Esophagus squamous epithelium (tissue), 5 donors: ENCODE measurements around the gene ZGLP1. TPM values are rescaled to one million over a fixed set of nuclear protein-coding genes. Genes with fewer than 3 reads are reported as not detected.
"Not testable (repeated sequence)": the region's sequence is repeated elsewhere in the genome, so short reads cannot be mapped to it uniquely, and the experiment has no call there.

Experiments used
- DNase-seq: peaks from one replicate; lab custom pipeline; 2025; lab: John Stamatoyannopoulos, UW
- H3K27ac ChIP-seq, 4 donors: fragments of 200-600 bp; sonication (generic); one replicate each; pipeline ENCODE4 v1.5.1; 2016 to 2019; ENCODE audit warnings: mild to moderate bottlenecking in 1 of 4
- H3K27me3 ChIP-seq, 4 donors: fragments of 200-600 bp; sonication (generic); 1 replicate in 3 of 4; 2 replicates in 1 of 4; pipeline versions ENCODE4 v1.5.1 to v1.6.0; 2017 to 2021; ENCODE audit warnings: antibody characterized with exemption in 1 of 4
- H3K36me3 ChIP-seq, 3 donors: fragments of 200-600 bp; sonication (generic); one replicate each; pipeline ENCODE4 v1.5.1; 2016 to 2019
- H3K4me1 ChIP-seq, 3 donors: fragments of 200-600 bp; sonication (generic); one replicate each; pipeline ENCODE4 v1.5.1; 2017 to 2019
- H3K4me3 ChIP-seq, 4 donors: fragments of 200-600 bp; sonication (generic); 1 replicate in 3 of 4; 2 replicates in 1 of 4; pipeline ENCODE4 v1.5.1; 2016 to 2019; ENCODE audit warnings: mild to moderate bottlenecking in 2 of 4, moderate library complexity in 1 of 4
- H3K9me3 ChIP-seq, 3 donors: fragments of 200-600 bp; sonication (generic); one replicate each; pipeline ENCODE4 v1.5.1; 2016 to 2019
- CTCF ChIP-seq, 6 experiments: fragments of 450-650 bp in 4 of 6; fragments of 200-600 bp in 2 of 6; sonication (generic) in 2 of 6; IDR thresholded peaks; one replicate each; pipeline ENCODE4 v1.5.1; 2016 to 2019; ENCODE audit warnings: antibody characterized with exemption in 6 of 6, mild to moderate bottlenecking in 4 of 6, moderate library complexity in 4 of 6
- POLR2A ChIP-seq, 4 donors: fragments of 450-650 bp; IDR thresholded peaks; one replicate each; pipeline ENCODE4 v1.6.1; 2017; ENCODE audit warnings: antibody characterized with exemption in 4 of 4, mild to moderate bottlenecking in 4 of 4, moderate library complexity in 3 of 4
- WGBS, 2 donors: methylation state at CpG; one replicate each; pipeline ENCODE4 v1.1.5; 2018; 5-methylcytosine and 5-hydroxymethylcytosine counted together
- intact Hi-C: fragments of 100-400 bp; cut with DNase I; formaldehyde crosslinking; loops from one replicate; pipeline ENCODE4 v1.15.0; 2022
- total RNA-seq, 4 donors: library from RNA; depleted of rRNA; stranded (reverse); fragments of >200 nt; gene quantifications; one replicate each; pipeline ENCODE4 v1.1.0, GENCODE V29; 2016
- donor health status: DM: yes; HTN: yes; CAD: no.

Gene ZGLP1
- total RNA-seq, 4 donors from 2014 or later, result 0.79 to 1.5 (median 1.2) TPM

GRCh38 chr19:10285393-10285792, 24.2 kb downstream of the ZGLP1 start:
- Histone ChIP-seq H3K36me3 (peaks cover 0 to 37% (median 16%) of the 10 kb centered on the region in 3 donors), H3K9me3 (no peaks in the 10 kb centered on the region), H3K4me1 (peaks cover 38 to 65% (median 45%) of the 10 kb centered on the region in 3 donors), H3K27ac (no peak overlapping the region), H3K27me3 (peaks cover 6 to 41% (median 10%) of the 10 kb centered on the region in 4 donors), H3K4me3 (no peak overlapping the region)
- 90% methylated on average over 2 to 4 of the region's 4 CpGs for WGBS, 2 donors
- intact Hi-C loops, result no loop called here
- no peak for TF ChIP-seq POLR2A (IDR thresholded peaks at IDR 0.05)
- TF ChIP-seq CTCF (IDR thresholded peaks at IDR 0.05), result no peak
- DNase-seq, result no peak

- intact Hi-C loops, result no loop called here
- DNase-seq, result no peak
- 94 to 100% methylated on average over 4 to 6 of the region's 13 CpGs for WGBS, 2 donors
- Histone ChIP-seq H3K27ac (no peak overlapping the region), H3K4me3 (no peak overlapping the region), H3K4me1 (peaks cover 33 to 60% (median 40%) of the 10 kb centered on the region in 3 donors), H3K9me3 (no peaks in the 10 kb centered on the region), H3K27me3 (peaks cover 4 to 36% (median 6%) of the 10 kb centered on the region in 4 donors), H3K36me3 (peaks cover 0 to 37% (median 16%) of the 10 kb centered on the region in 3 donors)
- TF ChIP-seq CTCF (IDR thresholded peaks at IDR 0.05) (no peak), POLR2A (IDR thresholded peaks at IDR 0.05) (no peak)
Observed at GRCh38 chr19:10284960-10285278, 24.7 kb downstream of the ZGLP1 start.

- 89 to 97% methylated on average over 12 to 14 of the region's 34 CpGs for WGBS, 2 donors
- Histone ChIP-seq H3K27me3 (peaks cover 0 to 30% (median 3%) of the 10 kb centered on the region in 4 donors), H3K27ac (no peak overlapping the region), H3K4me1 (peaks cover 28 to 58% (median 34%) of the 10 kb centered on the region in 3 donors), H3K4me3 (no peak overlapping the region), H3K36me3 (peaks cover 0 to 38% (median 16%) of the 10 kb centered on the region in 3 donors), H3K9me3 (no peaks in the 10 kb centered on the region)
- TF ChIP-seq CTCF (IDR thresholded peaks at IDR 0.05) (no peak), POLR2A (IDR thresholded peaks at IDR 0.05) (no peak)
- intact Hi-C loops, result no loop called here
- no peak for DNase-seq
Observed at GRCh38 chr19:10284065-10284959, 25.3 kb downstream of the ZGLP1 start.

GRCh38 chr19:10283301-10284064, 26.1 kb downstream of the ZGLP1 start:
- H3K9me3 ChIP-seq, result no peaks in the 10 kb centered on the region
- H3K27me3 ChIP-seq, result peaks cover 0 to 22% (median 0%) of the 10 kb centered on the region in 4 donors
- H3K4me1 ChIP-seq, result peaks cover 21 to 53% (median 26%) of the 10 kb centered on the region in 3 donors
- no peak for DNase-seq
- intact Hi-C loops, result no loop called here
- 56 to 78% methylated on average over 6 to 8 of the region's 23 CpGs for WGBS, 2 donors
- H3K27ac ChIP-seq, result no peak overlapping the region
- H3K4me3 ChIP-seq, result no peak overlapping the region
- no peak for TF ChIP-seq POLR2A (IDR thresholded peaks at IDR 0.05)
- no peak for TF ChIP-seq CTCF (IDR thresholded peaks at IDR 0.05)
- H3K36me3 ChIP-seq, result peaks cover 0 to 45% (median 16%) of the 10 kb centered on the region in 3 donors

- H3K4me3 ChIP-seq, H3K27ac ChIP-seq, intact Hi-C loops, DNase-seq, H3K9me3 ChIP-seq, H3K27me3 ChIP-seq: not testable (repeated sequence)
- peaks cover 0 to 55% (median 16%) of the 10 kb centered on the region in 3 donors for H3K36me3 ChIP-seq
- peaks cover 13 to 39% (median 17%) of the 10 kb centered on the region in 3 donors for H3K4me1 ChIP-seq
- 89 to 97% methylated on average over 5 of the region's 5 CpGs for WGBS, 2 donors
Observed at GRCh38 chr19:10282043-10282442, 27.6 kb downstream of the ZGLP1 start.
